ENCODE results near the gene ANKS6.

Gene ANKS6

GRCh38 chr9:98796364-98797101 lies at the start of gene ANKS6:
Gene ANKS6 (minus strand): TSS chr9:98796555. CDS start chr9:98796491, 64 bp downstream.
- in situ Hi-C loops (cut with HindIII; ENCODE audit: low sequenced_read_pairs), result no loop called here

GRCh38 chr9:98846081-98846480 lies 49.7 kb upstream of the ANKS6 start:
- in situ Hi-C loops (cut with HindIII; ENCODE audit: low sequenced_read_pairs), result loop anchor here (10.0 kb wide), 2 partner anchors 149 to 299 kb away; no protein-coding TSS in a partner anchor

- in situ Hi-C loops (cut with HindIII; ENCODE audit: low sequenced_read_pairs), result loop anchor here (10.0 kb wide), 2 partner anchors 152 to 302 kb away; no protein-coding TSS in a partner anchor
These were observed 46.2 kb upstream of the ANKS6 start for GRCh38 chr9:98842510-98842909.

- in situ Hi-C loops (cut with HindIII; ENCODE audit: low sequenced_read_pairs), result loop anchor here (10.0 kb wide), 2 partner anchors 155 to 305 kb away; no protein-coding TSS in a partner anchor
These were observed 43.4 kb upstream of the ANKS6 start for GRCh38 chr9:98839724-98840123.

- in situ Hi-C loops (cut with HindIII; ENCODE audit: low sequenced_read_pairs), result no loop called here
These were observed 42.7 kb upstream of the ANKS6 start for GRCh38 chr9:98838868-98839565.

GRCh38 chr9:98838155-98838867 lies 42.0 kb upstream of the ANKS6 start:
- in situ Hi-C loops (cut with HindIII; ENCODE audit: low sequenced_read_pairs), result no loop called here

GRCh38 chr9:98837516-98837915 lies 41.2 kb upstream of the ANKS6 start:
- in situ Hi-C loops (cut with HindIII; ENCODE audit: low sequenced_read_pairs), result no loop called here

GRCh38 chr9:98836206-98836605 lies 39.9 kb upstream of the ANKS6 start:
- in situ Hi-C loops (cut with HindIII; ENCODE audit: low sequenced_read_pairs), result no loop called here

GRCh38 chr9:98834386-98834785 lies 38.0 kb upstream of the ANKS6 start:
- in situ Hi-C loops (cut with HindIII; ENCODE audit: low sequenced_read_pairs), result no loop called here

GRCh38 chr9:98833090-98833956 lies 37.0 kb upstream of the ANKS6 start:
- in situ Hi-C loops (cut with HindIII; ENCODE audit: low sequenced_read_pairs), result no loop called here

- in situ Hi-C loops (cut with HindIII; ENCODE audit: low sequenced_read_pairs), result no loop called here
These were observed 36.4 kb upstream of the ANKS6 start for GRCh38 chr9:98832768-98833089.

GRCh38 chr9:98831696-98832095 lies 35.3 kb upstream of the ANKS6 start:
- in situ Hi-C loops (cut with HindIII; ENCODE audit: low sequenced_read_pairs), result no loop called here

- in situ Hi-C loops (cut with HindIII; ENCODE audit: low sequenced_read_pairs), result no loop called here
These were observed 34.2 kb upstream of the ANKS6 start for GRCh38 chr9:98830554-98830953.

GRCh38 chr9:98829766-98830165 lies 33.4 kb upstream of the ANKS6 start:
- in situ Hi-C loops (cut with HindIII; ENCODE audit: low sequenced_read_pairs), result no loop called here

- in situ Hi-C loops (cut with HindIII; ENCODE audit: low sequenced_read_pairs), result no loop called here
These were observed 30.4 kb upstream of the ANKS6 start for GRCh38 chr9:98826716-98827115.

GRCh38 chr9:98825414-98825813 lies 29.1 kb upstream of the ANKS6 start:
- in situ Hi-C loops (cut with HindIII; ENCODE audit: low sequenced_read_pairs), result no loop called here

- in situ Hi-C loops (cut with HindIII; ENCODE audit: low sequenced_read_pairs), result no loop called here
These were observed 27.4 kb upstream of the ANKS6 start for GRCh38 chr9:98823666-98824334.

GRCh38 chr9:98822661-98823060 lies 26.3 kb upstream of the ANKS6 start:
- in situ Hi-C loops (cut with HindIII; ENCODE audit: low sequenced_read_pairs), result no loop called here

- in situ Hi-C loops (cut with HindIII; ENCODE audit: low sequenced_read_pairs), result no loop called here
These were observed 25.5 kb upstream of the ANKS6 start for GRCh38 chr9:98821831-98822230.

- in situ Hi-C loops (cut with HindIII; ENCODE audit: low sequenced_read_pairs), result no loop called here
These were observed 22.9 kb upstream of the ANKS6 start for GRCh38 chr9:98819231-98819630.

All from DLD1 (cell line).